ENCODE data around the gene PGM5.

PGM5 gene

GRCh38 chr9:68530618-68531017 lies 174.2 kb downstream of the PGM5 start:
- TF ChIP-seq USF1 (IDR thresholded peaks at IDR 0.05) (no peak), YY1 (IDR thresholded peaks at IDR 0.05; ENCODE audit: low read depth) (no peak), EP300 (IDR thresholded peaks at IDR 0.05; ENCODE audit: borderline replicate concordance) (no peak), MAX (IDR thresholded peaks at IDR 0.05) (no peak), EGR1 (IDR thresholded peaks at IDR 0.05) (no peak), TCF12 (IDR thresholded peaks at IDR 0.05; ENCODE audit: low read depth) (no peak), ZBTB7A (IDR thresholded peaks at IDR 0.05; ENCODE audit: low read depth) (no peak), TAF1 (IDR thresholded peaks at IDR 0.05; ENCODE audit: low read depth) (no peak), TEAD4 (IDR thresholded peaks at IDR 0.05) (no peak), CEBPB (IDR thresholded peaks at IDR 0.05) (no peak), REST (IDR thresholded peaks at IDR 0.05; ENCODE audit: low read depth) (no peak), NFIC (IDR thresholded peaks at IDR 0.05) (no peak), RAD21 (IDR thresholded peaks at IDR 0.05; ENCODE audit: low read depth) (no peak), FOXM1 (IDR thresholded peaks at IDR 0.05; ENCODE audit: borderline replicate concordance, low read depth) (no peak), CREB1 (IDR thresholded peaks at IDR 0.05; ENCODE audit: low read depth) (no peak)

GRCh38 chr9:68532131-68532530 lies 175.7 kb downstream of the PGM5 start:
- TF ChIP-seq CREB1 (IDR thresholded peaks at IDR 0.05; ENCODE audit: low read depth) (no peak), EGR1 (IDR thresholded peaks at IDR 0.05) (no peak), USF1 (IDR thresholded peaks at IDR 0.05) (no peak), TAF1 (IDR thresholded peaks at IDR 0.05; ENCODE audit: low read depth) (no peak), RAD21 (IDR thresholded peaks at IDR 0.05; ENCODE audit: low read depth) (no peak), YY1 (IDR thresholded peaks at IDR 0.05; ENCODE audit: low read depth) (no peak), ZBTB7A (IDR thresholded peaks at IDR 0.05; ENCODE audit: low read depth) (no peak), CEBPB (IDR thresholded peaks at IDR 0.05) (no peak), FOXM1 (IDR thresholded peaks at IDR 0.05; ENCODE audit: borderline replicate concordance, low read depth) (no peak), REST (IDR thresholded peaks at IDR 0.05; ENCODE audit: low read depth) (no peak), EP300 (IDR thresholded peaks at IDR 0.05; ENCODE audit: borderline replicate concordance) (no peak)

GRCh38 chr9:68533678-68534077 lies 177.3 kb downstream of the PGM5 start:
- TF ChIP-seq RAD21 (IDR thresholded peaks at IDR 0.05; ENCODE audit: low read depth): no peak
- no peak for TF ChIP-seq CREB1 (IDR thresholded peaks at IDR 0.05; ENCODE audit: low read depth)
- TF ChIP-seq CEBPB (IDR thresholded peaks at IDR 0.05): no peak
- TF ChIP-seq TEAD4 (IDR thresholded peaks at IDR 0.05): no peak
- TF ChIP-seq NFIC (IDR thresholded peaks at IDR 0.05): no peak

GRCh38 chr9:68536876-68537615 lies 180.6 kb downstream of the PGM5 start:
- TF ChIP-seq ZBTB7A (IDR thresholded peaks at IDR 0.05; ENCODE audit: low read depth): no peak
- TF ChIP-seq CEBPB (IDR thresholded peaks at IDR 0.05): no peak
- TF ChIP-seq TAF1 (IDR thresholded peaks at IDR 0.05; ENCODE audit: low read depth): no peak
- no peak for TF ChIP-seq FOXM1 (IDR thresholded peaks at IDR 0.05; ENCODE audit: borderline replicate concordance, low read depth)
- no peak for TF ChIP-seq RAD21 (IDR thresholded peaks at IDR 0.05; ENCODE audit: low read depth)
- no peak for TF ChIP-seq EGR1 (IDR thresholded peaks at IDR 0.05)
- TF ChIP-seq EP300 (IDR thresholded peaks at IDR 0.05; ENCODE audit: borderline replicate concordance): no peak
- no peak for TF ChIP-seq TEAD4 (IDR thresholded peaks at IDR 0.05)
- no peak for TF ChIP-seq REST (IDR thresholded peaks at IDR 0.05; ENCODE audit: low read depth)
- TF ChIP-seq NFIC (IDR thresholded peaks at IDR 0.05): no peak

- TF ChIP-seq EGR1 (IDR thresholded peaks at IDR 0.05) (no peak), REST (IDR thresholded peaks at IDR 0.05; ENCODE audit: low read depth) (no peak), CREB1 (IDR thresholded peaks at IDR 0.05; ENCODE audit: low read depth) (no peak), CEBPB (IDR thresholded peaks at IDR 0.05) (no peak), EP300 (IDR thresholded peaks at IDR 0.05; ENCODE audit: borderline replicate concordance) (no peak), TCF12 (IDR thresholded peaks at IDR 0.05; ENCODE audit: low read depth) (no peak), YY1 (IDR thresholded peaks at IDR 0.05; ENCODE audit: low read depth) (no peak), MAX (IDR thresholded peaks at IDR 0.05) (no peak), NFIC (IDR thresholded peaks at IDR 0.05) (no peak), TAF1 (IDR thresholded peaks at IDR 0.05; ENCODE audit: low read depth) (no peak)
Measured at GRCh38 chr9:68537616-68537880, 181.1 kb downstream of the PGM5 start.

All from Ishikawa (cell line).